Glomerular visceral epithelial cell (primary cell): ENCODE results near the gene CACNA1C.

Experiments
- DNase-seq: peaks from one replicate; pipeline ENCODE4 v3.0.0-alpha.2; 2016; ENCODE audit errors: extremely low spot score

The CACNA1C gene

GRCh38 chr12:2035431-2036055, 17.2 kb upstream of the CACNA1C start:
- no peak for DNase-seq

GRCh38 chr12:2039034-2039433, 13.8 kb upstream of the CACNA1C start:
- no peak for DNase-seq

- DNase-seq = no peak
Observed at GRCh38 chr12:2043054-2043453, 9.7 kb upstream of the CACNA1C start.

DNA sequence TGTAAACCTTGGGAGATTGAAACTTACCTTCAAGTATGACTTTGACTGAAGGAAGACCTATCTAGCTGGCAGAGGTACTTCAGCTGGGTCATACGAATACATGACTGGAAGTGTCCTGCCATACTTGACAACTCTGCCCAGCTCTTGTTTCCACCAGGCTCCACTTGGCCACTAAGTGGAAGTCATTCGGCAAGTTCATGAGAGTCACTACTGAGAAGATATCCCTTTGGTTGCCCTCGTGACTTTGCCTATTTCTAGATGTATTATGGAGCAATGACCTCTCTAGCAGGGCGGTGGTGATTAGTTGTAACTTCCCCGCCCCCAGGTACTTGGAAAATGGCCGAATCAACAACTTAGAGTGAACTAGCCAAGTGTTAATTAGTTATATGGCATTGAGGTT, 8.6 kb upstream of the CACNA1C start:
- no peak for DNase-seq

DNA sequence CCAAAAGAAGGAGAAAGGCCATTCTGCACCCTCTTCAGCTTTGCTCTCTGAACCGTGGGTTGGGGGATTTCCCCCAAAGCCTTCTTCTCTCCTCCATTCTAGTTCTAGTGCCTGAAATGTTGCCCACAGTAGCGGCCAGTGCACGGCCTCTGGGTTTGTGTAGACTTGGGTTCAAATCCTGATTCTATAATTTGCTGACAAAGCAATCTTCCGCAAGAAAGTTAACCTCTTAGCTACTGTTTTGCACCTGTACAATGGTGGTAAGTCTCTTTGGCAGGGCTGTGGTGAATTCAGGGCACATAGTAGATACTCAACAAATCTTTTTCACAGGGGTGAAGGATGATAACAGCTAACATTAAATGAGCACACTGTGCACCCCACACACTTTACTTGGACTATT, 5.8 kb upstream of the CACNA1C start:
- no peak for DNase-seq

DNA sequence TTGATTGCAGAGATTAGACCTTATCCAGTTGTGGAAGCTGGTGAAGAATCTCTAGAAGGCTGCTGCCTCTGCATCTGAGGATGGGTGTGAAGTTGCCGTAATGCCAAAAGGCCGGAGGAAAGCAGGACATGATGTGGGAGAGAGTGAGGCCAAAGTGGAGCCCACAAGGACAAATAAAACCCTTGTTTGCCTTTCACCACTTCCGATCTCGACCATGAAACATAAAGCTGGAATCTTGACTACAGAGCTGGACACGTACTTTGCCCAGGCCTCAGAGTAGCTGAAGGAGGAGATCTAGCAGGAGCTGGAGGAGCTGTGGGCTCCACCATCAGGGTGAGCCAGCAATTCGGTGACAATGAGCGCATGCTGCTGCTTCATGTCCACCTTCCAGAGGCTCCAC, 5.0 kb upstream of the CACNA1C start:
- no peak for DNase-seq

DNA sequence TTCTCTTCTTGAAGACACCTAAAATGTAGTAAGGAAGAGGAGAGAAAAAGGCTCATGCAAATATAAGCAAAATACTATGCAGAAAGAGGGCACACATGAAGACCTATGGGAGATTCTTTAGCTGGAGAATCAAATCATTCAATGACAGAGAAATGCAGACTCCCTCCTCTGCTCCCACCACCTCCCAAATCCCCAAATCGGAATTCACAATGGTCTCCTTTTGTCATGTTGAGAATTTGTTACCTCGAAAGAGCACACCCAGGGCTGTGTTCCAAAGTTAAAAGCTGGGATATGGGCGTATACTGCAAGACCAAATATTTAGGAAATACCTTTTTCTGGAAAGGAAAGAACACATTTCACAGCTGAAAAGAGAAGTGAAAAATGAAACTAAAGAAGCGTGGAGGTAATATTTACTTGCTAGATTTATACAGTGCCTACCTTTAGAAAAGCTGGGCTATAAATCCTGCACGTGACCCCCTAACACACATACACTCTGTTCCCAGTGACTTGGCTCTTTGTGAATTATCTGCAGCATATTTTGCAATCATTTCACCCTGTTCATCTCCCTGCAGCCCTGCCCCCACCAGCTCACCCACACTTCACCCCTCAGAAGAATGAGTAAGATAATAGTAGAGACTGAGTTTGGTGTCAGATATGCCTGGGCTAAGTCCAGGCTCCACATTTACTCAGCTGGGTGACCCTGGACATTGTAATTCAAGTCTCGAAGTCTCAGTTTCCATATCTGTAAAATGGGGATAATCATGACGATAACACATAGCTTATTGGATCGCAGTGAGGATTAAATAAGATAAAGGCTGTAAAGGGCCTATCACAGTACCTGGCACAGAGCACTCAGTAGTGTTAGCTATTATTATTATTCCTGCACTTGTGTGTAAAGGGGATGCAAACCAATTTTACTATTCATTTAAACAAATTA, 2.9 kb upstream of the CACNA1C start:
- DNase-seq = no peak

DNA sequence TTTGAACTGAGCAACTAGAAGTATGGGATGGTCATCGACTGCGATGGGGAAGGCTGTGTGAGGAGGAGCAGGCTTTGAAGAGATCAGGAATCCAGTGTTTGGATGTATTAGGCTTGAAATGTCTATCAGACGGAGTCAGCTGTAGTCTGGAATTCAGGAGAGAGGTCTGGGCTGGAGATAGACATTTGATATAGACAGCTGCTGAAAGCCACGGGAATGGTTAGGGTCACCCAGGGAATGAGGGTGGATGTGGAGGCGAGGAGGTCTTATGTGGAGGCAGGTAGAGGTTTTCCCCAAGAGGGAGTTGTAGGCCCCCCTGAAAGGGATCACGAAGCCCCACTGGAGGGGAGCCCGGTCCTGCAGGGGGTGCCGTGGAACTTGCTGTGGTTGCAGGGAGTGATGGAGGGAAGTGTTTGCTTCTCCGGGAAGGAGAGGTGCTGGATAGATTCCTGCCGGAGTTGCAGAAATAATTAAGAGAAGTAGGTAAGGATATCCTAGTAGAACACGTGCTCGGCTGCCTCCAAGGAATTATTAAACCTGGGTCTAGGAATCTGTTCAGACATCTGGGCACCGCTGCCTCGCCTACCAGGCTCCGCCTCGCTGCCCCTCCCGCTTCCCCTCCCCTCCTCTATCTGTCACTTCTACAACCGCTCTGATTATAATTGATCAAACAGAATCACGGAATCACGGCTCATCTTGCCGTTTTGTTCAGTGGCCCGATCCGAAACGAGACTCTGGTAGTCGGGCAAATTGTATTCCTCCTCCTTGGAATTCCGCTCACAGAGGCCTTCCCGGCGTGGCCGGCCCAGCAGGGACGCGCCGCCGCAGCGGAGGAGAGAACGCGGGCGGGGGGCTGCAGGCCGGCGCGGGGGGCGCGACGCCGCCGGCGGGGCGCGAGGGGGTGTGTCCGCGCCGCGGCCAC, 826 bp upstream of the CACNA1C start:
- no peak for DNase-seq

DNA sequence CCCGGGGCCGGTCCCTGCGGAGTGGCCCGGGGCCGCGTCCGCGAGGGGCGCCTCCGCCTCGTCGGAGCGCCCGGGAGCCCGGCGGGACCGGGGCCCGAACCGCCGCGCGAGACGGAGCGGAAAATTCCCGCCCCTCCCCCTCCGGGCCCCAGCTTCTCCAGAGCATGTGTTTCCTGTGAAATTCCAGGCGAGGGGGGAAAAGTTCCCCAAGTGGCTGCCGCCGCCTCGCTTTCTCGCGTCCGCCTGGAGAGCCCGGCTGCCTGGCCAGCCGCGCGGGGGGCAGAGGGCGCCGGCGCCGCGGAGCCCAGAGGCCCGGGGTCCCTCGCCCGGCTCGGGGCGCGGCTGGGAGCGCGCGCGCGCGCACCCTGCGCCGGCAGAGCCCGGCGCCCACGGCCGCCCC, 904 bp downstream of the CACNA1C start:
- DNase-seq = no peak

- no peak for DNase-seq
Observed at GRCh38 chr12:2054091-2055018, 1.6 kb downstream of the CACNA1C start.

DNA sequence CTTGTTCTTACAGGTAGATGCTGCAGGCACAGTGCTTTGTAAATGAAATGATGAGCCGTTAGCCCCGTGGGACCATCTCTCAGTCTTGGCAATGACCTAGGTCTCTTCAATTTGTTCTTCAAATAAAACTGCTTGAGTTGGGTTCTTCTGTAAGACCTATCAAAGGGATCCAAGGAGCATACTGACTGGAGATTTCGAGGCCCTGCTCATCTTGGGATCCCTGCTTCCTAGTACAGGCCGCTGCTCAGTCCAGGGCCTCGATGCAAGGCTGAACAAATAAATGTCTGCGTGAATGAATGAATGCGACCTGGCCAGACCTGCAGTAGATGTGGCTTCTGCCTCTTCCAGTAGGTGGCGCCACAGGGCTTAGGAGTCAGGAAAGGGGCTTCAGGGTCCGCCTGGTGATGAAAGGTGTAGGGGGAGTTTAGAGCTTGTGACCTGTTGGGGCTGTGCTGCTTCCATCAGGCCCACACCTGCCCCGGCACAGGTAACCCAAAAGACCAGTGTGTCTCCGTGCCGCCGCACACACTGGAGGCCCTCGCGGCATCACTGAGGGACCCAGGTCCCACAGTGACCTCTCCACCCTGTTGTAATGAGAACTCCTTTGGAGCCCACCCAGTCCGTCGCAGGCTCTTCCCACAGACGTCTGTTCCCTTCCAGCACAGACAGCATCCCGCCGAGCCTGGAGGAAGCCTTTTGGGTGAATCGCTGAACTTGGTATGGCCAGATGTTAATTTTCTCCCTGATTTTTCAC, 4.4 kb downstream of the CACNA1C start:
- DNase-seq = peak; percentile 29

GRCh38 chr12:2057795-2058408, 5.1 kb downstream of the CACNA1C start:
- DNase-seq = no peak

DNA sequence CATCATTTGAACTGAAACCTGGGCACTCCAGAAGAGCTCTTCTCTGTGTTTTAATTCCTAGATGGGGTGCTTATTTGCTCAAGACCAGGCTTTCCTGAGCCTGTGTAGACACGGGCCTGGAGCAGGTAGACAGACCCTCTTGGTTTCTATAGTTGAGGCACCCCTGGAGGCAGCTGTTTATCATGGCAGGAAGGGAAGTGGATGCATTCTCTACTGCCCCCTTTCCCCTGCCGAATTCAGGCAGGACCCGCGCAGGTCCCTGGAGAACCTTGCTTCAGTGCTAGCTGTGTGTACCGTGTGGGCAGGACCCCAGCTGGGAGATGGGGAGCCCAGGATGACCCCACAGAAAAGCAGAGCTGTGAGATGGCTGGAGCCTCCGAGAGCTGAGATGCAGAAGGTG, 6.0 kb downstream of the CACNA1C start:
- DNase-seq = no peak

DNA sequence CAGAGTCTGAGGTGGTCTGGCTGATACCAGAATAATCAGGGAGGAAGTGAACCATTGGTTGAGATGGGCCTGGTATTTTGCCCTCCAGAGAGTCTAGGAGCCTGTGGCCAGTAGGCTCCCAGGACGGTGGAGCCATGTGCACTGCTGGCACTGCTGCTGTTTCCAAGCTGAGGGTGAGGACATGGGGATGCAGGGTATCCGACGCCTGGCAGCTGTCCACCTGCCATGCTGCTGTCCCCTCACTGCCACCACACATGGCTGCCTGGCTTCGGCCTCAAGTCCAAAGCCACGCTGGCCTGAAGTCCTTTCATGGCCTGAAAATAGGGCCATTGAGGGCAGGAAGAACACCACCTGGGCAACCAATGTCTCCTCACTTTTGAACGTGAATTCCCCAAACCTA, 8.6 kb downstream of the CACNA1C start:
- no peak for DNase-seq

- DNase-seq = no peak
Observed at GRCh38 chr12:2064071-2064507, 11.3 kb downstream of the CACNA1C start.

DNA sequence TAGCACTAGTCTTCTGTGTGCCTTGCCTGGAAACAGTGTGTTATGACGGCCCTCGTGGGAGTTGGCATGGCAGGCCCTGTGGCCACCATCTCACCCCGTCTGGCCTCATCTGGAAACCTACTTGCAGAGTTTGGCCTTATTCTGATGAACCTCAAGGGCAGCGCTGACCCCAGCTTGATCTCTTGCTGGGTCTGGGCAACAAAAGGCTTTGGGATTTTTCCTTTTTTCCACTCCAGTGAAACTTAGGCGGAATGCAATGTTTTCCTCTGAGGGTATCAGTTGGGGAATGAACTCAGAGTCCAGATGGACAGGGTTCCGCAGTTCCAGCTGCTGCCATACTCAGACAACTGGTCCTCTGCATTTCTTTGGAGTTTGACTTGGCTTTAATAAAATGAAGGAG, 15.9 kb downstream of the CACNA1C start:
- DNase-seq = no peak

DNA sequence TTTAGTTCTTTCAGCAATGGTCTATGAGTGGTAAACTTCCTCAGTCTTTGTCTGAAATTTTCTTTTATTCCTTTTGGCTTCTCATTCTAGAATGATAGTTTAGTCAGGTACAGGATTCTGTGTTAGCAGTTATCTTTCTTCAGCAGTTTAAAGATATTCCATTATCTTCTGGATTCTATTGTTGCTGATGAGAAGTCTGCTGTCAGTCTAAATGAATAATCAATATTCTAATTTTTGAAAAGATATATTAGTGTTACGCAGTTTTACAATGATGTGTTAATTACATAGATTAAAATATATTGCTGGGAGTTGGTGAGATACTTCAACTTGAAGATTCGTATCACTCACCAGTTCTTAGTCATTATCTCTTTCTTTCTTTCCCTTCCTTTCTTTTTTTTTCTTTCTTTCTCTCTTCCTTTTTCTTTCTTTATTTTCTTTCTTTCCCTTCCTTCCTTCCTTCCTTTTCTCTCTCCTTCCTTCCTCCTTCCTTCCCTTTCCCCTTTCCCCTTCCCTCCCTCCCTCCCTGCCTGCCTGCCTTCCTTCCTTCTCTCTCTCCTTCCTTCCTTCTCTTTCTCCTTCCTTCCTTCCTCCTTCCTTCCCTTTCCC, 17.8 kb downstream of the CACNA1C start:
- DNase-seq = no peak

- no peak for DNase-seq
Observed at GRCh38 chr12:2074792-2075191, 22.0 kb downstream of the CACNA1C start.

GRCh38 chr12:2075508-2076195, 22.9 kb downstream of the CACNA1C start:
- no peak for DNase-seq
